Left ventricle myocardium inferior (tissue), 1 donor: ENCODE measurements around the gene DOCK8. TPM values are rescaled to one million over a fixed set of nuclear protein-coding genes. Genes with fewer than 3 reads are reported as not detected.

ENCODE experiments used
- DNase-seq: peaks from one replicate; pipeline ENCODE4 v3.0.0-alpha.2; 2020
- H3K27ac ChIP-seq: fragments of 200-600 bp; replicated peaks from 2 replicates; pipeline ENCODE4 v1.8.0; 2021
- H3K27me3 ChIP-seq: fragments of 200-600 bp; 2 replicates; pipeline ENCODE4 v1.8.0; 2021; ENCODE audit warnings: low read depth
- H3K36me3 ChIP-seq: fragments of 200-600 bp; 2 replicates; pipeline ENCODE4 v1.8.0; 2021
- H3K4me1 ChIP-seq: fragments of 200-600 bp; 2 replicates; pipeline ENCODE4 v1.8.0; 2021
- H3K4me3 ChIP-seq: fragments of 200-600 bp; 2 replicates; pipeline ENCODE4 v1.8.0; 2021; ENCODE audit warnings: mild to moderate bottlenecking, moderate library complexity
- H3K9me3 ChIP-seq: fragments of 200-600 bp; replicated peaks from 2 replicates; pipeline ENCODE4 v1.8.0; 2021
- CTCF ChIP-seq: fragments of 200-600 bp; IDR thresholded peaks from 2 replicates; pipeline ENCODE4 v1.8.0; 2021; ENCODE audit warnings: antibody characterized with exemption, mild to moderate bottlenecking, borderline replicate concordance
- intact Hi-C: fragments of 100-400 bp; cut with micrococcal nuclease; formaldehyde crosslinking; loops from one replicate; pipeline ENCODE4 v1.11.0; 2022
- total RNA-seq: library from RNA; stranded (reverse); fragmentation: NEBNext Ultra II Directional; extraction: Animal tissue kit (Norgen Biotek cat#: 25700); gene quantifications from one replicate; pipeline ENCODE4 v1.2.1, GENCODE V29; 2021
- donor health status: DM: no; HTN: yes; CAD: no; lungs with severe emphysema.

DOCK8 gene
- total RNA-seq, 1 donor from 2014 or later = 3.7 TPM

DNA sequence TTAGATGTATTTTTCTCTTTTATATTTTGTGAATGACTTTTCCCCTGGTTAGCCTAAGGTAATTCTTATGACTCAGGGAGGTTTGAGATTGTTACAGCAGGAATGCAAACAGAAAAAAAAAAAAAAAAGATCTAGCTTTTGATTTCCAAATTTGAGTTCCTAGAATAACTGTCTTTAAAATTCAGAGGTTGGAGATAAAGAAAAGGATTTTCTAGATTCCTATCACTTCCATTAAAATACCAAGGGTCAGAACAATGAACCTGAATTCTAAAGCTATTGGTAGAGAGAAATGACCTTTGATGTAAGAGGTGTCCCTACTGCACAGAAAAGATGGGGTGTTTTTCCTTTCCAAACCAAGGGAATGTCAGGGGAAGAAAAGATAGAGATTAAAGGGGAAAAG, 262.5 kb downstream of the DOCK8 start:
- intact Hi-C loops = no loop called here
- no peaks in the 10 kb centered on the region for H3K36me3 ChIP-seq
- DNase-seq = no peak

DNA sequence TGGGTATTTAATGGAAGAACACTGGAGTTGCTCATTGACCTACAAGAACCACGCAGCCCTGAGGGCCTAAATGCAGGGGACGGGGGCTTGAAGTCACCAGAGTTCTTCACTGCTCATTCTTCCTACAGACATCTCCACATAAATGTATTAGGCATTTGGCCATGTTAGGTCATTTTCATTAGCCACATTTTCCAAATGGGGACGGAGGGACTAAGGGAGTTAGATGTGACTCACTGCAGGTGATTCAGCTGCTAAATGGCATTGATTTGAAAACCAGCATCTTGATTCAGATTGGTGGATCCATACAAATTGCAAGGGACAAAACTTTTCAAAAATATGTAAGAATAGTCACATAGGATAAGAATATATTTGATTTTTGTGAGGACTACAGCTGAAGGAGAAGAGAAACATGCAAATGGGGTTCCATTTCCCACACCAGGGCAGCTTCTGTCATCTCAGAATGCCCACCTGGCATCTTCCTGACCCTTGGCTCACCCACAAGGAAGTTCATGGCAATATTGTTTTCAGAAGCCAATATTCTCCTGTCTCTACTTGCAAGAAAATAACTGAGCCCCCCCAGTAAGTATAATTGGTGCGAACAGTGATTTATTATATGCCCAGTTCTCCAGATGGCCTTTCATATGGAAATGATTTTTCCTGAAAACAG, 264.8 kb downstream of the DOCK8 start:
- H3K4me1 ChIP-seq = no peaks in the 10 kb centered on the region
- no peak overlapping the region for H3K4me3 ChIP-seq
- H3K27me3 ChIP-seq = no peaks in the 10 kb centered on the region
- peaks cover 5% of the 10 kb centered on the region for H3K9me3 ChIP-seq
- intact Hi-C loops = no loop called here
- H3K27ac ChIP-seq = no peak overlapping the region
- no peak for TF ChIP-seq CTCF
- H3K36me3 ChIP-seq = no peaks in the 10 kb centered on the region
- DNase-seq = no peak

More for the DNA sequence above, 262.5 kb downstream of the DOCK8 start:
- Histone ChIP-seq H3K4me1 (no peaks in the 10 kb centered on the region), H3K27ac (no peak overlapping the region), H3K4me3 (no peak overlapping the region), H3K9me3 (no peaks in the 10 kb centered on the region), H3K27me3 (no peaks in the 10 kb centered on the region)
- no peak for TF ChIP-seq CTCF

GRCh38 chr9:479971-480350, 265.3 kb downstream of the DOCK8 start:
- no peak for DNase-seq
- H3K4me3 ChIP-seq = no peak overlapping the region
- intact Hi-C loops = no loop called here
- H3K36me3 ChIP-seq = no peaks in the 10 kb centered on the region
- no peaks in the 10 kb centered on the region for H3K27me3 ChIP-seq
- no peak for TF ChIP-seq CTCF
- H3K9me3 ChIP-seq = peaks cover 5% of the 10 kb centered on the region
- no peak overlapping the region for H3K27ac ChIP-seq
- H3K4me1 ChIP-seq = no peaks in the 10 kb centered on the region

DNA sequence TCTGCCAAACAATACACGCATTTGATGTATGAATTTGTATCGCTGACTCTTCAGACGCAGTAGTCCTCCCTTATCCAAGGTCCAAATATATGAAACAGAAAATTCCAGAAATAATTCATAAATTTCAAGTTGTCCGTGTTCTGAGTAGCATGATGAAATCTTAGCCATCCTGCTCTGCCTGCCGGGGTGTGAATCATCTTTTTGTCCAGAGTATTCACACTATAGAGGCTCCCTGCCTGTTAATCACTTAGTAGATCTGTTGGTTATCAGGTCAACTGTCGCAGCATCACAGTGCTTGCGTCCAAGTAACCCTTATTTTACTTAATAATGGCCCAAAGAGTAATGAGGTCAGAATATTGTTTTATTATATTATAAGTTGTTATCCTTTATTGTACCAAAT, 268.1 kb downstream of the DOCK8 start:
- Histone ChIP-seq H3K27ac (no peak overlapping the region), H3K9me3 (peaks cover 5% of the 10 kb centered on the region), H3K4me3 (no peak overlapping the region), H3K4me1 (no peaks in the 10 kb centered on the region), H3K36me3 (no peaks in the 10 kb centered on the region), H3K27me3 (no peaks in the 10 kb centered on the region)
- intact Hi-C loops = no loop called here
- no peak for DNase-seq
- no peak for TF ChIP-seq CTCF

- no peaks in the 10 kb centered on the region for H3K27me3 ChIP-seq
- no peaks in the 10 kb centered on the region for H3K36me3 ChIP-seq
- no peak overlapping the region for H3K4me3 ChIP-seq
- peaks cover 5% of the 10 kb centered on the region for H3K9me3 ChIP-seq
- intact Hi-C loops = no loop called here
- DNase-seq = no peak
- TF ChIP-seq CTCF = no peak
- H3K4me1 ChIP-seq = no peaks in the 10 kb centered on the region
- H3K27ac ChIP-seq = no peak overlapping the region
These were observed 271.5 kb downstream of the DOCK8 start for GRCh38 chr9:486156-486555.
